Lung (tissue), 12 donors: Measurements from ENCODE around the gene DCAF5. TPM values are rescaled to one million over a fixed set of nuclear protein-coding genes. Genes with fewer than 3 reads are reported as not detected.
A peak's percentile ranks its signal among the peaks of the same experiment; 100 is the strongest.

Experiments
- ATAC-seq: fragments of 200-7000 bp; cut with Tn5 transposase; one replicate; pipeline ENCODE4 v1.9.1; 2020; ENCODE audit warnings: moderate number of reproducible peaks; ENCODE audit not compliant: insufficient read depth, low FRiP score
- DNase-seq, 3 donors: peaks; one replicate each; pipeline ENCODE4 v3.0.0-alpha.2; 2013 to 2017
- H3K27ac ChIP-seq, 2 donors: one replicate each; pipeline ENCODE4 v1.5.1; 2013; ENCODE audit warnings: mild to moderate bottlenecking in 2 of 2, moderate library complexity in 2 of 2, control low read depth in 1 of 2, inconsistent platforms in 1 of 2, low read depth in 1 of 2, low read length in 1 of 2
- H3K27me3 ChIP-seq, 3 donors: one replicate each; pipeline ENCODE4 v1.5.1; 2013; ENCODE audit warnings: low read length in 2 of 3; ENCODE audit not compliant: control insufficient read depth in 3 of 3, insufficient read depth in 3 of 3
- H3K36me3 ChIP-seq, 4 donors: one replicate each; pipeline ENCODE4 v1.5.1; 2013; ENCODE audit warnings: low read length in 4 of 4, mild to moderate bottlenecking in 1 of 4, moderate library complexity in 1 of 4; ENCODE audit not compliant: control insufficient read depth in 4 of 4, insufficient read depth in 4 of 4
- H3K4me1 ChIP-seq, 5 donors: one replicate each; pipeline ENCODE4 v1.5.1; 2013; ENCODE audit warnings: low read length in 5 of 5, mild to moderate bottlenecking in 2 of 5, moderate library complexity in 1 of 5; ENCODE audit not compliant: control insufficient read depth in 5 of 5, insufficient read depth in 5 of 5
- H3K4me3 ChIP-seq: one replicate; pipeline ENCODE4 v1.5.1; 2013; ENCODE audit warnings: mild to moderate bottlenecking, control low read depth, moderate library complexity
- H3K9ac ChIP-seq, 2 donors: one replicate each; pipeline ENCODE4 v1.5.1; 2013; ENCODE audit warnings: low read length in 2 of 2, control low read depth in 1 of 2; ENCODE audit not compliant: insufficient read depth in 1 of 2
- H3K9me3 ChIP-seq, 4 donors: one replicate each; pipeline ENCODE4 v1.5.1; 2013; ENCODE audit warnings: low read length in 3 of 4, mild to moderate bottlenecking in 1 of 4, moderate library complexity in 1 of 4; ENCODE audit not compliant: control insufficient read depth in 4 of 4, insufficient read depth in 3 of 4
- CTCF ChIP-seq: IDR thresholded peaks from 2 replicates; pipeline ENCODE4 v1.5.1; 2012; ENCODE audit warnings: mild to moderate bottlenecking; ENCODE audit errors: control extremely low read depth, extremely low read depth
- WGBS, 2 donors: extraction: QIAGEN DNeasy Blood & Tissue Kit; methylation state at CpG; one replicate each; pipeline ENCODE4 v1.1.7; 2013; 5-methylcytosine and 5-hydroxymethylcytosine counted together
- polyA plus RNA-seq, 2 donors: library from polyadenylated mRNA; stranded (reverse); fragments of 200-250 nt; gene quantifications; one replicate each; pipeline ENCODE4 v1.2.1, GENCODE V29; 2013
- total RNA-seq, 2 donors: library from RNA; depleted of rRNA in 1 of 2; stranded (reverse); fragments of >200 nt in 1 of 2; gene quantifications; one replicate each; pipeline ENCODE4 v1.2.1, GENCODE V29; 2014 to 2021
- donor health status: control.
- donor health status: control.
- donor health status: Bipolar disorder and iron deficiency.
- donor health status: healthy.
- donor health status: DM: yes; HTN: yes; CAD: no.

The DCAF5 gene
- total and polyA plus RNA-seq, 4 donors = 20.2 to 50.4 (median 31.2) TPM

GRCh38 chr14:69045857-69046475 is 107.0 kb downstream of the DCAF5 start:
- TF ChIP-seq CTCF = no peak
- 41 to 45% methylated on average over 7 of the region's 7 CpGs for WGBS, 2 donors
- H3K36me3 ChIP-seq = no peaks in the 10 kb centered on the region
- ATAC-seq (no peak), DNase-seq (no peak)
- H3K27ac ChIP-seq = peak overlapping the region; percentile 27 to 74
- peaks cover 10 to 57% (median 36%) of the 10 kb centered on the region in 5 donors for H3K4me1 ChIP-seq
- H3K9ac ChIP-seq = no peak overlapping the region
- no peaks in the 10 kb centered on the region for H3K27me3 ChIP-seq
- H3K9me3 ChIP-seq = no peaks in the 10 kb centered on the region
- no peak overlapping the region for H3K4me3 ChIP-seq

DNA sequence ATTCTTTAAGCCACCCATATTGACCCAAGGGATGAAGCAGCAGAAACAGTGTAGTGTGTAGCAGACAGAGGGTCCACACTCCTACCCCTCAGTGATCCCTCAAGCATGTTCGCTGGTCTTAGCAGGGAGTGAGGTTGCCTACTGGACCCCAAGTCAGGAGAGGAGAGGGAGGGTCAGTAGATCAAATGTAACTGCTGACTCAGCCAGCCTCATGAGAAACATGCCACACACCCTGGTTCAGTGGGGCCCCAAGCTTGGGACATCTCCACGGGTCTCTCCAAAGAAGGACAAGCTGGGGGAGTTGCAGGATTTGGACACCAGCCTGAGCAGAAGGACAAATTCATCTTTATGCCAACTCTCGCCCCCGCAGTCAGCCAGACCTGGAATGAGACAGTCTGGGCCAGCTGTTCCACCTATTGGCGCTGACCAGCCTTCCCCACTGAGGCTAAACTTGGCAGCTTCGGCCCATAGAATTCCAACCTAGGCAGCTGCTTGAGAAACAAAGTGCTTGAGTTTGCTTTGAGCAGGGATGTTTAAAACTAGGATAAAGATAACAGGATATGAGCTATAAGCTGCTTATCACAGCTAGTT is 107.9 kb downstream of the DCAF5 start:
- no peak for TF ChIP-seq CTCF
- H3K36me3 ChIP-seq = no peaks in the 10 kb centered on the region
- ATAC-seq (no peak), DNase-seq (peak; percentile 35 to 65 (median 42))
- no peaks in the 10 kb centered on the region for H3K9me3 ChIP-seq
- 56 to 78% methylated on average over 6 of the region's 6 CpGs for WGBS, 2 donors
- no peak overlapping the region for H3K4me3 ChIP-seq
- peak overlapping the region in 1 of 2 donors; percentile 60 for H3K27ac ChIP-seq
- H3K4me1 ChIP-seq = peaks cover 8 to 48% (median 33%) of the 10 kb centered on the region in 5 donors
- H3K27me3 ChIP-seq = no peaks in the 10 kb centered on the region
- no peak overlapping the region for H3K9ac ChIP-seq

DNA sequence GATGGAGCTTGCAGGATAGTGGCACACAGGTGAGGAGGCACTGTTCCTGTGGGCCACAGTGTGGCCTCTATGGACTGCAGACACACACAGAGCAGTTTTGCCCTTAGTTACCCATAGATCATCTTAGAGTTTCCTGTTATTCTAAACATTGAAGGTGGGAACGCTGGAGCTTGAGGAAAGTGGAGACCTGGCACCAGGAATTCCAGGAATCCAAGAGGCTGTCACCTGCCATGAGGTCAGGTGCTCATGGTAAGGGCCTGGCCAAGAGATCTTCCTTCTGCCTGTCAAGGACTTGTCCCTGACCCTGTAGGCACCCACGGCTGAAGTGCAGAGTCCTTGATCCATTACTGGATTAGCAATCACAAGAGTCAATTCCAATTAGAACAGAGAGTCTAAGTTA is 108.6 kb downstream of the DCAF5 start:
- WGBS, 2 donors = 65 to 83% methylated on average over 2 of the region's 2 CpGs
- Histone ChIP-seq H3K4me1 (peaks cover 8 to 41% (median 31%) of the 10 kb centered on the region in 5 donors), H3K36me3 (no peaks in the 10 kb centered on the region), H3K27me3 (no peaks in the 10 kb centered on the region), H3K9ac (no peak overlapping the region), H3K27ac (peak overlapping the region in 1 of 2 donors; percentile 86), H3K4me3 (no peak overlapping the region), H3K9me3 (no peaks in the 10 kb centered on the region)
- DNase-seq = no peak
- no peak for TF ChIP-seq CTCF
- ATAC-seq = no peak
